GM18520 (cell line): ENCODE results near the gene SBF1.
"Not testable (repeated sequence)": the region's sequence is repeated elsewhere in the genome, so short reads cannot be mapped to it uniquely, and the experiment has no call there.

ENCODE experiments used
- ATAC-seq: cut with Tn5 transposase; IDR thresholded peaks from one replicate; pipeline ENCODE4 v1.9.1; 2021; ENCODE audit not compliant: unreplicated experiment

SBF1 gene

GRCh38 chr22:50432877-50433510, 41.8 kb downstream of the SBF1 start:
- not testable (repeated sequence) for ATAC-seq

GRCh38 chr22:50432131-50432876, 42.5 kb downstream of the SBF1 start:
- ATAC-seq: no peak

- ATAC-seq: no peak
Observed at GRCh38 chr22:50425179-50425916, 49.5 kb downstream of the SBF1 start.

- no peak for ATAC-seq
Observed at GRCh38 chr22:50423956-50424355, 50.9 kb downstream of the SBF1 start.

- ATAC-seq: no peak
Observed at GRCh38 chr22:50422961-50423815, 51.6 kb downstream of the SBF1 start.

GRCh38 chr22:50422046-50422445, 52.8 kb downstream of the SBF1 start:
- no peak for ATAC-seq

GRCh38 chr22:50420581-50420980, 54.3 kb downstream of the SBF1 start:
- ATAC-seq: no peak

- ATAC-seq: no peak
Observed at GRCh38 chr22:50420015-50420414, 54.8 kb downstream of the SBF1 start.

GRCh38 chr22:50419116-50419515, 55.7 kb downstream of the SBF1 start:
- ATAC-seq: no peak

GRCh38 chr22:50418624-50419023, 56.2 kb downstream of the SBF1 start:
- ATAC-seq: no peak

- no peak for ATAC-seq
Observed at GRCh38 chr22:50417411-50418210, 57.2 kb downstream of the SBF1 start.

- no peak for ATAC-seq
Observed at GRCh38 chr22:50416996-50417395, 57.8 kb downstream of the SBF1 start.

GRCh38 chr22:50415426-50415825, 59.4 kb downstream of the SBF1 start:
- no peak for ATAC-seq

- ATAC-seq: no peak
Observed at GRCh38 chr22:50414476-50415248, 60.2 kb downstream of the SBF1 start.

GRCh38 chr22:50408954-50409353, 65.9 kb downstream of the SBF1 start:
- not testable (repeated sequence) for ATAC-seq

GRCh38 chr22:50408311-50408710, 66.5 kb downstream of the SBF1 start:
- ATAC-seq: no peak

- ATAC-seq: no peak
Observed at GRCh38 chr22:50406416-50407170, 68.2 kb downstream of the SBF1 start.

- no peak for ATAC-seq
Observed at GRCh38 chr22:50403701-50404101, 71.1 kb downstream of the SBF1 start.

GRCh38 chr22:50401907-50402306, 72.9 kb downstream of the SBF1 start:
- ATAC-seq: no peak
